Measurements from ENCODE around the gene ANKK1.

ANKK1 gene

GRCh38 chr11:113377681-113378412 is 9.7 kb upstream of the ANKK1 start:
- in situ Hi-C loops (cut with MboI; ENCODE audit: low sequenced_read_pairs), result no loop called here

- in situ Hi-C loops (cut with MboI; ENCODE audit: low sequenced_read_pairs), result no loop called here
Observed at GRCh38 chr11:113378692-113379091, 8.9 kb upstream of the ANKK1 start.

GRCh38 chr11:113382121-113382520 is 5.5 kb upstream of the ANKK1 start:
- in situ Hi-C loops (cut with MboI; ENCODE audit: low sequenced_read_pairs), result no loop called here

GRCh38 chr11:113384551-113384950 is 3.0 kb upstream of the ANKK1 start:
- in situ Hi-C loops (cut with MboI; ENCODE audit: low sequenced_read_pairs), result no loop called here

GRCh38 chr11:113385749-113386148 is 1.8 kb upstream of the ANKK1 start:
- in situ Hi-C loops (cut with MboI; ENCODE audit: low sequenced_read_pairs), result no loop called here

GRCh38 chr11:113386866-113387265 is 713 bp upstream of the ANKK1 start:
- in situ Hi-C loops (cut with MboI; ENCODE audit: low sequenced_read_pairs), result no loop called here

GRCh38 chr11:113389272-113389671 is 1.7 kb downstream of the ANKK1 start:
- in situ Hi-C loops (cut with MboI; ENCODE audit: low sequenced_read_pairs), result no loop called here

GRCh38 chr11:113392236-113392921 is 4.8 kb downstream of the ANKK1 start:
- in situ Hi-C loops (cut with MboI; ENCODE audit: low sequenced_read_pairs), result no loop called here

- in situ Hi-C loops (cut with MboI; ENCODE audit: low sequenced_read_pairs), result no loop called here
Observed at GRCh38 chr11:113393501-113393985, 6.0 kb downstream of the ANKK1 start.

GRCh38 chr11:113394919-113395318 is 7.3 kb downstream of the ANKK1 start:
- in situ Hi-C loops (cut with MboI; ENCODE audit: low sequenced_read_pairs), result no loop called here

- in situ Hi-C loops (cut with MboI; ENCODE audit: low sequenced_read_pairs), result no loop called here
Observed at GRCh38 chr11:113395782-113396336, 8.3 kb downstream of the ANKK1 start.

GRCh38 chr11:113396690-113397089 is 9.1 kb downstream of the ANKK1 start:
- in situ Hi-C loops (cut with MboI; ENCODE audit: low sequenced_read_pairs), result no loop called here

GRCh38 chr11:113397212-113397611 is 9.6 kb downstream of the ANKK1 start:
- in situ Hi-C loops (cut with MboI; ENCODE audit: low sequenced_read_pairs), result no loop called here

GRCh38 chr11:113397821-113398220 is 10.2 kb downstream of the ANKK1 start:
- in situ Hi-C loops (cut with MboI; ENCODE audit: low sequenced_read_pairs), result no loop called here

- in situ Hi-C loops (cut with MboI; ENCODE audit: low sequenced_read_pairs), result no loop called here
Observed at GRCh38 chr11:113398669-113399430, 11.3 kb downstream of the ANKK1 start.

- in situ Hi-C loops (cut with MboI; ENCODE audit: low sequenced_read_pairs), result no loop called here
Observed at GRCh38 chr11:113400631-113401230, 13.2 kb downstream of the ANKK1 start.

GRCh38 chr11:113401718-113402117 is 14.1 kb downstream of the ANKK1 start:
- in situ Hi-C loops (cut with MboI; ENCODE audit: low sequenced_read_pairs), result no loop called here

GRCh38 chr11:113404859-113405430 is 17.4 kb downstream of the ANKK1 start:
- in situ Hi-C loops (cut with MboI; ENCODE audit: low sequenced_read_pairs), result no loop called here

GRCh38 chr11:113405724-113406478 is 18.3 kb downstream of the ANKK1 start:
- in situ Hi-C loops (cut with MboI; ENCODE audit: low sequenced_read_pairs), result no loop called here

- in situ Hi-C loops (cut with MboI; ENCODE audit: low sequenced_read_pairs), result no loop called here
Observed at GRCh38 chr11:113407163-113407562, 19.6 kb downstream of the ANKK1 start.
